HG03064 (cell line): ENCODE measurements around the gene LRBA.
"Not testable (repeated sequence)": the region's sequence is repeated elsewhere in the genome, so short reads cannot be mapped to it uniquely, and the experiment has no call there.

Source experiments
- ATAC-seq: cut with Tn5 transposase; IDR thresholded peaks from one replicate; pipeline ENCODE4 v1.9.1; 2021; ENCODE audit warnings: low read depth; ENCODE audit not compliant: unreplicated experiment

The LRBA gene

GRCh38 chr4:150974750-150975149 is 40.3 kb downstream of the LRBA start:
- ATAC-seq, result peak; percentile 57

- no peak for ATAC-seq
These were observed 40.8 kb downstream of the LRBA start for GRCh38 chr4:150974252-150974640.

- ATAC-seq, result no peak
These were observed 41.3 kb downstream of the LRBA start for GRCh38 chr4:150973626-150974251.

- no peak for ATAC-seq
These were observed 42.5 kb downstream of the LRBA start for GRCh38 chr4:150972592-150972991.

DNA sequence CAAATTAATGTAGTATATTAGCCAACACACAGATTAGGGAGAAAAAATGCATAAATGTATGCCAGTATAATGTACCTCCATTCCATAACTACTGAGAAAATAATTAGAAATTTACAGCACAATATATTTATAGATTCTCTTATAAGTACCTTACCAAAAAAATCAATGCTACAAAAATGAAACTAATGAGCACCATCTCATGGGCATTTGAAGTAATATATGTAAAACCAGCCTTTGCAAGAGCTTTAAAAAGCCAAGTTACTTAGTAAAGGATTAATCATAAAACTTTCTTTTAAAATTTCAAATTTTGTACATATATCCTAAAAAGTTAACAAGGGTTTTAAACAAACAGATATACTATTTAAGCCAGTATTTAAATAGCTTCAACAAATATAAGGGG is 43.2 kb downstream of the LRBA start:
- ATAC-seq, result no peak

- ATAC-seq, result peak; percentile 73
These were observed 44.4 kb downstream of the LRBA start for GRCh38 chr4:150970685-150971151.

DNA sequence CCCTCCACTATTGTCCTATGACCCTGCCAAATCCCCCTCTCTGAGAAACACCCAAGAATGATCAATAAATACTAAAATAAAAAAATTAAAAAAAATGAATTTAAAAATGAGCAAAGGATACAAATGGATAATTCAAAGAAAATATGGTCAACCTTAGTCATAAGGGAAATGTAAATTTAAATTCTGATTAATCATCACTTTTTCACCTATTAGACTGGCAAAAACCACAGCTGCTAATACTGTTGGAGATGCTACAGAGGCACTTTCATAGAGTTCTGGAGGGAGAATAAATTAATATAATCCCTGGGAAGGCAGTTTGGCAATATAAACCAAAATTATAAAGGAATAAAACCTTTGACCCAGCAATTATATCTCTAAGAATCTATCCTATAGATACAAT is 50.3 kb downstream of the LRBA start:
- no peak for ATAC-seq

- ATAC-seq, result not testable (repeated sequence)
These were observed 51.3 kb downstream of the LRBA start for GRCh38 chr4:150963602-150964345.

DNA sequence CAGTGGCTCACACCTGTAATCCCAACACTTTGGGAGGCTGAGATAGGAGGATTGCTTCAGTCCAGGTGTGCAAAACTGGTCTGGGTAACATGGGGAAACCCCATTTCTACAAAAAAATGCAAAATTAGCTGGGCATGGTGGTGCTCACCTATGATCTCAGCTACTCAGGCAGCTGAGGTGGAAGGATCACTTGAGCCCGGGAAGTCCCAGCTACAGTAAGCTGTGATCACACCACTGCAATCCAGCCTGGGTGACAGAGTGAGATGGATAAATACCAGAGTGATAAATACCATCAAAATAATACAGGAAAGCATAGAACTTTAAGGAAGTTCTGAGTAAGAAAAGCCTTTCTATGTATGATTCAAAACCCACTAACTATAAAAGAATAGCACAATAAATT is 52.8 kb downstream of the LRBA start:
- ATAC-seq, result no peak

GRCh38 chr4:150961566-150961965 is 53.5 kb downstream of the LRBA start:
- no peak for ATAC-seq

DNA sequence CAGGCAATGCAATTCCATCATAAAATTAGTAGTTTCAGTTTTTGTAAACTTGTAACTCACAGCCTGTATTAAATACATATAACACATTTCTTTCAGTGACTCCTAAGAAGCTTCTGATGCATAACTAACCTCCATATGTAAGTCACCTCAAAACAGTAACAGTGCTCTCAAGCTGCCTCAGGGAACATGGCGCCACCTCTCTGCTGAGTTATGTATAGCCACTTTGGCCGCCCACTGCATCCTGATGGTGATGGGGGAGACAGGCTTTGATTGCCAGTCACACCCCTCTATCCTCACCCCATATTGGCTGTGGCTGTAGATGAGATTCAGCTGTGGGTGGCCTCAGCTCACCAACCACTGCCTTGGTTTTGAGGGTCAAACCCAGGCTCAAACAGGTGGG is 54.3 kb downstream of the LRBA start:
- ATAC-seq, result no peak

- no peak for ATAC-seq
These were observed 55.0 kb downstream of the LRBA start for GRCh38 chr4:150960079-150960478.

- not testable (repeated sequence) for ATAC-seq
These were observed 57.1 kb downstream of the LRBA start for GRCh38 chr4:150957981-150958380.

DNA sequence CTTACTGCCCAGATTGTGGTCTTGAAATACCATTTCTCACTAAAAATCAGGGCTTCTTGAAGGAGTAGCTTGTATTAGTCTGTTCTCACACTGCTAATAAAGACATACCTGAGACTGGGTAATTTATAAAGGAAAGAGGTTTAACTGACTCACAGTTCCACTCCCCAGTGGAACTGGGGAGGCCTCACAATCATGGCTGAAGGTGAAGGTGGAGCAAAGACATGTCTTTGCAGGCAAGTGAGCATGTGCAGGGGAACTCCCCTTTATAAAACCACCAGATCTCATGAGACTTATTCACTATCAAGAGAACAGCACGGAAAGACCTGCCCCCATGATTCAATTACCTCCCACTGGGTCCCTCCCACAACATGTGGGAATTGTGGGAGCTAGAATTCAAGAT is 58.0 kb downstream of the LRBA start:
- ATAC-seq, result not testable (repeated sequence)

DNA sequence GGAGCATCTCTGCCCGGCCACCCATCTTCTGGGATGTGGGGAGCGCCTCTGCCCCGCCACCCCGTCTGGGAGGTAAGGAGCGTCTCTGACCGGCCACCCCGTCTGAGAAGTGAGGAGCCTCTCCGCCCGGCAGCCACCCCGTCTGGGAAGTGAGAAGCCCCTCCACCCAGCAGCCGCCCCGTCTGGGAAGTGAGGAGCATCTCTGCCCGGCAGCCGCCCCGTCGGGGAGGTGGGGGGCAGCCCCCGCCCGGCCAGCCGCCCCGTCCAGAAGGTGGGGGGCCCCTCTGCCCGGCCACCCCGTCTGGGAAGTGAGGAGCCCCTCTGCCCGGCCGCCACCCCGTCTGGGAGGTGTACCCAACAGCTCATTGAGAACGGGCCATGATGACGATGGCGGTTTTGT is 61.2 kb downstream of the LRBA start:
- ATAC-seq, result not testable (repeated sequence)

GRCh38 chr4:150952167-150952845 is 62.8 kb downstream of the LRBA start:
- ATAC-seq, result no peak

DNA sequence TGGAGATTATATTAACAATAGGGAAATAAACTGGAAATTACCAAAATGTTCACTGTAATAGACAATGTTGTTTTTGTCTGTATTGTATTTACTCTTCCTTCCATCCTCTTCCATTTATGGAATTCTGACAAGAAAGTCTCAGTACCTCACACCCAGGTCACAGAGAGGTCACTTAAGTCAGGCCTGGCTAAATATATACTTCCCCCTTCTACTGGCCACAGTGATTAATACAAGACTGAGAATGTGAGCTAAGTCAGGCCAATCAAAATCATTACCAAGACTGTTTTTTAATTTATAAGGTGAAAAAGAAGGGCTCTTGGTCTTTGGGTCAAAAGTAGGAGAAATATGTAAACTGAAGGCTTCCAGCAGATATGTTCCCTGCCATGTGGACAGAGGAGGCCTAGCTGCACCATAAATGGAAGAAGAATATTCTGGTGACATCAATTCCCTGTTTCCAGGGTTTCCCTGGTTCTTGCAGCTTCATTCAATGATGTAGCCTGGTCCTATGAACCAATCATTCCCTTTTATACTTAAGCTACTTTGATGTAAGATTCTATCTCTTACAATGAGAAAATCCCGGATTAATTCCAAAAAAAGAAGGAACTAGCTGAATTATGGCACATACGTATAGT is 64.3 kb downstream of the LRBA start:
- peak; percentile 65 for ATAC-seq

- ATAC-seq, result no peak
These were observed 65.1 kb downstream of the LRBA start for GRCh38 chr4:150949943-150950342.

- ATAC-seq, result no peak
These were observed 65.7 kb downstream of the LRBA start for GRCh38 chr4:150949342-150949741.

GRCh38 chr4:150948710-150949109 is 66.4 kb downstream of the LRBA start:
- no peak for ATAC-seq

DNA sequence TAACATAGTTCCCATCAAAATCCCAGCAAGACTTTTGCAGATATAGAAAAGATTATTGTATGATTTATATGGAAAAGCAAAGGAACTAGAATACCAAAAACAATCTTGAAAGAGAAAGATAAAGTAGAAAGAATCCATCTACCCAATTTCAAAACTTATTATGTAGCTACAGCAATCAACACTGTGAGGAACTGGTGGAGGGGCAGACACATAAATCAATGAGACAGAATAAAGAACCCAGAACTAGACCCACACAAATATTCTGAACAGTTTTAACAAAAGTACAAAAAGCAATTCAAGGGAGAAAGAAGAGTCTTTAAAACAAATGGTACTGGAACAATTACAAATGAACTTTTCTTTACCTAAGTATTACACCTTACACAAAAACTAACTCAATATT is 67.0 kb downstream of the LRBA start:
- ATAC-seq, result no peak
